HUDEP-2 (cell line): ENCODE measurements around the gene ZFP57.

Experiments used
- DNase-seq, 76 experiments: peaks; one replicate each; lab custom pipeline; 2025; ENCODE audit not compliant: unreplicated experiment in 76 of 76; lab: John Stamatoyannopoulos, UW

Gene ZFP57

GRCh38 chr6:29680904-29681303 is at the start of gene ZFP57:
Gene ZFP57 (minus strand): TSS chr6:29681152. CDS start chr6:29677003, 4,149 bp downstream.
- no peak for DNase-seq

- DNase-seq = no peak
Observed at GRCh38 chr6:29730575-29731126, 49.7 kb upstream of the ZFP57 start.

DNA sequence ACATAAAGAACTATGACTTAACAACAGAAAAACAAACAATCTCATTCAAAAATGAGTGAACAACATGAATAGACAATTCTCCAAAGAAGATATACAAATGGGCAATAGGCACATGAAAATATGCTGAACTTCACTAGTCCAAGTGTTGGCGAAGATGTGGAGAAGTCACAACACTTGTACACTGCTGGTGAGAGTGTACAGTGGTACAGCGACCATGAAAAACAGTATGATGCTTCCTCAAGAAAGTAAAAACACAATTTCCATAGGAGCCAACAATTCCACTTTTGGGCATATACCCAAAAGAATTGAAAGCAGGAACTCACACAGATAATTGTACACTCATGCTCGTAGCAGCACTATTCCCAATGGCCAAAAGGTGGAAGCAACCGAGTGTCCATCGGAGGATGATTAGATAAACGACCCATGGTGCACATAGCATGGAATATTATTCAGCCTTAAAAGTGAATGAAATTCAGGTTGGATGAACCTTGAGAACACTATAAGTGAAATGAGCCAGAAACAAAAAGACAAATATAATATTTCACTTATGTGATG is 48.9 kb upstream of the ZFP57 start:
- DNase-seq = no peak

DNA sequence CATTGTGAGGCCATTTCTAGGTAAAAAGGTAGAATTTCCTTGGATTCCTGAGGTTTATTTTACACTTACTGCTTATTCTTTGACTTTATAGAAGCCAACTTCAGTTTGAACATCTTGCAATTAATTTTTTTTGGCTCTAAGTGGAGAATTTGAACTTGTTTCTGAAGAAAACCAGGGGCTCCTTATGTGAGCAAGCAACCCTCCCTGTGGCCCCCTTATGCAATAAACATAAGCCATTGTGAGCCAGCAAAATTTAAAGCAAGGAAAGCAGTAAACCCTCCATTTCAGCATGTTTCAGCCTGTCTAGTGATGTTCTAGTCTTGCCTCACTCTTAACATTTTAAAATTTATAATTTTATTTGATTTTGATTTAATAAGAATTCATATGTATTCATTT is 47.9 kb upstream of the ZFP57 start:
- no peak for DNase-seq

DNA sequence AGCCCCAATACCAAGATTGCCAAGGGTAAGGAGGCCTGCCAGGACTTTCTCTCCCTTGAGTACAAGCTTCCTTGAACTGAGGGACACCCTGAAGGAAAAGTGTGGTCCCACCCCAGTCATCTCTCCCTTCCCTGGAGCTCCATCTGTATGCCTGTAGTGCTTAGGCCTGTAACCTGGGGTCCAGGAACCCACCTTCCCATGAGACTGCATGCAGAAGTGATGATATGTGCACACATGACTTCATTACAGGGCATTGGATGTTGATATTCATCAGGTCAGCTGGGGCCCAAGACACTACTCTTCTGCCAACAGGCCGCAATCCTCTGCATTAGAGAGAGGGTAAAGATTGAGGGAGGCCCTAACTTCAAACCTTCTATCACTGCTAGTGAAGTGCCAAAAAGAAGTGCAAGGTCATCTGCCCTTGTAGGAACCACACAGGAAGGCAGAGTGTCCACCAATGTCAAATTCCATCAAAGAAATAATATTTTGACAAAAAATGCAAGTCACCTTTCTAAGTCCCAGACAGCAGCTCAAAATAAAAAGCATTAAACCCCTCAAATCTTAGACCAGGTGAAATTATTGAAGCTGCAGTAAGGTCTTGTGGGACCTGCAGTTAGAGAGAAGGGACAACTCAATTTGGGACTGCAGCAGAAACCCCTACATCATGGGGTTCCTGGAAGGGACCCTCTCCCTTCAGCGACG is 47.4 kb upstream of the ZFP57 start:
- no peak for DNase-seq

DNA sequence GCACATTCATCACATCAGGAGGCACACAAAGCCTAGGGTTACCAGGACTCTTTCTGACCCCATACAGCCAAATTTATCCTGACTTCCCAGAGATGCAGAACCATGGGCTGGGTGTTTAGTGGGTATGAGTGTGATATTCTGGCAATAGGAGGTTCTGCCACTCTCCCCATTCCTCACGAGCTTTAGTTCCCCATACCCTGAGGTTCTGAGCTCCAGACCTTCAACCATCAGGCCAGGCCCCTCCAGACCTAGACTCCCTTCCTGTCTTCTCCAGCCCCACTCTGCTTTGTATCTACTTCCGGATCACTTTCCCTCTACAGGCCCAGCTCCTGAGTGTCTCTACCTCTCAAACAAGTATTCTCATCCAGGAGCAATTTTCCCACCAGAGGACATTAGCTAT is 46.7 kb upstream of the ZFP57 start:
- no peak for DNase-seq

DNA sequence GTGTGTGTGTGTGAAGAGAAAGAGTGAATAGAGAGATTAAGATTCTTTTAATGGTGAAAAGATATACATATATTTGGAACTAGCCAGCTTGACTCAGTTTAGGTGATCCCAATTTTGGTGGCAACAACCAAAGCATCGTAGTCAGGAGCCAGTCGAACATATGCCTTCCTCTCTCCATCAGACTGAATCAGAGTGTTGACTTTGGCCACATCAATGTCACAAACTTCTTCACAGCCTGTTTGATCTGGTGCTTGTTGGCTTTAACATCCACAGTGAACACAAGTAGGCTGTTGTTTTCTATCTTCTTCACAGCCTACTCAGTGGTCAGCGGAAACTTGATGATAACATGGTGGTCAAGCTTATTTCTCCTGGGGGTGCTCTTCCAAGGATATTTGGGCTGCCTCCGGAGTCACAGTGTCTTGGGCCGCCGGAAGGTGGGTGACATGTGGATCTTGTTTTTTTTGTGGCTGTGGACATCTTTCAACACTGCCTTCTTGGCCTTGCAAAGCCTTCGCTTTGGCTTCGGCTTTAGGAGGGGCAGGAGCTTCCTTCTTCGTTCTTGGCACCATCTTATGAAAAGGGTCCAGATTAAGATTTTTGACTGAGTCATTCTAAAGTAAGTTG is 45.7 kb upstream of the ZFP57 start:
- DNase-seq = no peak

- no peak for DNase-seq
Observed at GRCh38 chr6:29726001-29726400, 45.0 kb upstream of the ZFP57 start.

- no peak for DNase-seq
Observed at GRCh38 chr6:29724937-29725869, 44.3 kb upstream of the ZFP57 start.

DNA sequence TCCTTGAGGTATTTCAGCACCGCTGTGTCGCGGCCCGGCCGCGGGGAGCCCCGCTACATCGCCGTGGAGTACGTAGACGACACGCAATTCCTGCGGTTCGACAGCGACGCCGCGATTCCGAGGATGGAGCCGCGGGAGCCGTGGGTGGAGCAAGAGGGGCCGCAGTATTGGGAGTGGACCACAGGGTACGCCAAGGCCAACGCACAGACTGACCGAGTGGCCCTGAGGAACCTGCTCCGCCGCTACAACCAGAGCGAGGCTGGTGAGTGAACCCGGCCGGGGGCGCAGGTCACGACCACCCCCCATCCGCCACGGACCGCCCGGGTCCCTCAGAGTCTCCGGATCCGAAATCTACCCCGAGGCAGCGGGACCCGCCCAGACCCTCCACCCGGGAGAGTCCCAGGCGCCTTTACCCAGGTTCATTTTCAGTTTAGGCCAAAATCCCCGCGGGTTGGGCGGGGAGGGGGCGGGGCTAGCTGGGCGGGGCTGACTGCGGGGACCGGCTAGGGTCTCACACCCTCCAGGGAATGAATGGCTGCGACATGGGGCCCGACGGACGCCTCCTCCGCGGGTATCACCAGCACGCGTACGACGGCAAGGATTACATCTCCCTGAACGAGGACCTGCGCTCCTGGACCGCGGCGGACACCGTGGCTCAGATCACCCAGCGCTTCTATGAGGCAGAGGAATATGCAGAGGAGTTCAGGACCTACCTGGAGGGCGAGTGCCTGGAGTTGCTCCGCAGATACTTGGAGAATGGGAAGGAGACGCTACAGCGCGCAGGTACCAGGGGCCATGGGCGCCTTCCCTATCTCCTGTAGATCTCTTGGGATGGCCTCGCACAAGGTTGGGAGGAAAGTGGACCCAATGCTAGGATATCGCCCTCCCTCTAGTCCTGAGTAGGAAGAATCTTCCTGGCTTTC is 43.0 kb upstream of the ZFP57 start:
- DNase-seq = no peak

- peak in 27 of 76 experiments; percentile 2 to 54 (median 27) for DNase-seq
Observed at GRCh38 chr6:29723262-29723665, 42.3 kb upstream of the ZFP57 start, which contains the start of gene HLA-F. Gene HLA-F (plus strand): TSS chr6:29723434. CDS start chr6:29723464, 30 bp downstream.

DNA sequence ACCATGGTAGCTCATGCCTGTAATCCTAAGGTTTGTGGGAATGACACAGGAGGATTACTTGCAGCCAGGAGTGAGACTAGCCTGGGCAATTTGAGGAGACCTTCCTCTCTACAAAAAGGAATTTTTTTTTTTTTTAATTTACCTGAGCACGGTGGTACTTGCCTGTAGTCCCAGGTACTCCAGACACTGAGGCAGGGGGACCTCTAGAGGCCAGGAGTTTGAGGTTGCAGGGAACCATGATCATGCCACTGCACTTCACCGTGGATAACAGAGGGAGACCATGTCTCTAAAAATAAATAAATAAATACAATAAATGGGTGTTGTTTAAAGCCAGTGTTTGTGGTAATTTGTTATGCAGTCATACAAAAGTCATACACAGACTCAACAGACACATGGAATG is 39.9 kb upstream of the ZFP57 start:
- no peak for DNase-seq

- DNase-seq = no peak
Observed at GRCh38 chr6:29710281-29710941, 29.5 kb upstream of the ZFP57 start.

- DNase-seq = no peak
Observed at GRCh38 chr6:29709188-29709587, 28.2 kb upstream of the ZFP57 start.

GRCh38 chr6:29708432-29709179 is 27.7 kb upstream of the ZFP57 start:
- DNase-seq = no peak

- peak in 13 of 76 experiments; percentile 5 to 40 (median 28) for DNase-seq
Observed at GRCh38 chr6:29705389-29706231, 24.7 kb upstream of the ZFP57 start.

- peak in 52 of 76 experiments; percentile 4 to 74 (median 46) for DNase-seq
Observed at GRCh38 chr6:29702519-29703103, 21.7 kb upstream of the ZFP57 start.
